DND-41 (cell line): ENCODE results near the gene CACNA1D.

Source experiments
- ATAC-seq: fragments of 200-7000 bp; cut with Tn5 transposase; 3 replicates; pipeline ENCODE4 v1.9.1; 2021; ENCODE audit warnings: low read depth; ENCODE audit not compliant: insufficient read depth
- DNase-seq: peaks from one replicate; pipeline ENCODE4 v3.0.0-alpha.2; 2020
- H2AFZ ChIP-seq: 2 replicates; pipeline ENCODE4 v1.6.0; 2012; ENCODE audit warnings: low read depth, low read length
- H3K27ac ChIP-seq: 2 replicates; pipeline ENCODE4 v1.5.1; 2012; ENCODE audit warnings: low read length, inconsistent platforms
- H3K27me3 ChIP-seq: fragments of 200-600 bp; sonication (generic); 2 replicates; pipeline ENCODE4 v1.6.0; 2012; ENCODE audit warnings: low read length, mild to moderate bottlenecking, inconsistent platforms; ENCODE audit not compliant: insufficient read depth, poor library complexity
- H3K36me3 ChIP-seq: 2 replicates; pipeline ENCODE4 v1.5.1; 2012; ENCODE audit warnings: low read length, inconsistent platforms; ENCODE audit not compliant: insufficient read depth
- H3K4me1 ChIP-seq: 2 replicates; pipeline ENCODE4 v1.5.1; 2012; ENCODE audit warnings: mild to moderate bottlenecking, low read length; ENCODE audit not compliant: insufficient read depth
- H3K4me2 ChIP-seq: 2 replicates; pipeline ENCODE4 v1.6.0; 2012; ENCODE audit warnings: mild to moderate bottlenecking, moderate library complexity, low read length, inconsistent platforms; ENCODE audit not compliant: insufficient read depth
- H3K4me3 ChIP-seq, 2 experiments: fragments of 200-600 bp in 1 of 2; shearing (Covaris generic) in 1 of 2; 2 replicates each; pipeline ENCODE4 v1.5.1; 2012 to 2016; ENCODE audit warnings: inconsistent platforms in 2 of 2, low read length in 2 of 2, mild to moderate bottlenecking in 2 of 2, low read depth in 1 of 2, moderate library complexity in 1 of 2
- H3K79me2 ChIP-seq: 2 replicates; pipeline ENCODE4 v1.6.0; 2012; ENCODE audit warnings: low read length, inconsistent platforms; ENCODE audit not compliant: insufficient read depth
- H3K9ac ChIP-seq: 2 replicates; pipeline ENCODE4 v1.6.0; 2012; ENCODE audit warnings: low read depth, mild to moderate bottlenecking, inconsistent platforms, low read length, moderate library complexity
- H3K9me3 ChIP-seq: 2 replicates; pipeline ENCODE4 v1.5.1; 2012; ENCODE audit warnings: low read length, moderate library complexity, mild to moderate bottlenecking, inconsistent platforms; ENCODE audit not compliant: insufficient read depth, severe bottlenecking
- H4K20me1 ChIP-seq: 2 replicates; pipeline ENCODE4 v1.6.0; 2012; ENCODE audit warnings: low read length; ENCODE audit not compliant: insufficient read depth
- CTCF ChIP-seq: IDR thresholded peaks from 2 replicates; pipeline ENCODE4 v1.5.1; 2012; ENCODE audit warnings: borderline replicate concordance, low read length, moderate library complexity, mild to moderate bottlenecking; ENCODE audit not compliant: poor library complexity, severe bottlenecking; ENCODE audit errors: extremely low read depth
- EZH2 ChIP-seq: IDR thresholded peaks from 3 replicates; pipeline ENCODE4 v1.6.1; 2012; ENCODE audit warnings: borderline replicate concordance, low read depth, mild to moderate bottlenecking, moderate library complexity, low read length, inconsistent platforms; ENCODE audit not compliant: severe bottlenecking

Gene CACNA1D

GRCh38 chr3:53768478-53769459, 274.4 kb downstream of the CACNA1D start:
- Histone ChIP-seq H3K4me3 (no peak overlapping the region), H3K4me1 (no peaks in the 10 kb centered on the region), H2AFZ (no peak overlapping the region), H3K4me2 (no peak overlapping the region), H3K27ac (no peak overlapping the region), H4K20me1 (no peaks in the 10 kb centered on the region), H3K27me3 (peaks cover 8% of the 10 kb centered on the region), H3K9ac (no peak overlapping the region), H3K9me3 (no peaks in the 10 kb centered on the region), H3K36me3 (no peaks in the 10 kb centered on the region), H3K79me2 (no peaks in the 10 kb centered on the region)
- TF ChIP-seq CTCF, result no peak
- DNase-seq, result no peak
- ATAC-seq, result no peak

- ATAC-seq, result no peak
- Histone ChIP-seq H3K9me3 (no peaks in the 10 kb centered on the region), H3K4me2 (no peak overlapping the region), H3K9ac (no peak overlapping the region), H2AFZ (no peak overlapping the region), H3K36me3 (no peaks in the 10 kb centered on the region), H3K27ac (no peak overlapping the region), H4K20me1 (no peaks in the 10 kb centered on the region), H3K79me2 (no peaks in the 10 kb centered on the region), H3K4me3 (no peak overlapping the region), H3K4me1 (no peaks in the 10 kb centered on the region), H3K27me3 (peaks cover 10% of the 10 kb centered on the region)
- DNase-seq, result no peak
- TF ChIP-seq EZH2 (no peak), CTCF (no peak)
Observed at GRCh38 chr3:53772562-53772961, 278.2 kb downstream of the CACNA1D start.

- Histone ChIP-seq H3K9ac (no peak overlapping the region), H3K79me2 (no peaks in the 10 kb centered on the region), H3K4me2 (no peak overlapping the region), H4K20me1 (no peaks in the 10 kb centered on the region), H3K36me3 (no peaks in the 10 kb centered on the region), H3K4me1 (no peaks in the 10 kb centered on the region), H3K4me3 (no peak overlapping the region), H3K9me3 (no peaks in the 10 kb centered on the region), H3K27me3 (peaks cover 10% of the 10 kb centered on the region), H2AFZ (no peak overlapping the region), H3K27ac (no peak overlapping the region)
- DNase-seq (no peak), ATAC-seq (no peak)
- no peak for TF ChIP-seq EZH2
- no peak for TF ChIP-seq CTCF
Observed at GRCh38 chr3:53773021-53773436, 278.6 kb downstream of the CACNA1D start.
